GM19099 (cell line): ENCODE results near the gene NDOR1.

Experiments used
- POLR2A ChIP-seq: IDR thresholded peaks from 3 replicates; pipeline ENCODE4 v1.6.1; 2011; ENCODE audit warnings: low read depth; ENCODE audit not compliant: insufficient read length; ENCODE audit errors: extremely low read depth

NDOR1 gene

DNA sequence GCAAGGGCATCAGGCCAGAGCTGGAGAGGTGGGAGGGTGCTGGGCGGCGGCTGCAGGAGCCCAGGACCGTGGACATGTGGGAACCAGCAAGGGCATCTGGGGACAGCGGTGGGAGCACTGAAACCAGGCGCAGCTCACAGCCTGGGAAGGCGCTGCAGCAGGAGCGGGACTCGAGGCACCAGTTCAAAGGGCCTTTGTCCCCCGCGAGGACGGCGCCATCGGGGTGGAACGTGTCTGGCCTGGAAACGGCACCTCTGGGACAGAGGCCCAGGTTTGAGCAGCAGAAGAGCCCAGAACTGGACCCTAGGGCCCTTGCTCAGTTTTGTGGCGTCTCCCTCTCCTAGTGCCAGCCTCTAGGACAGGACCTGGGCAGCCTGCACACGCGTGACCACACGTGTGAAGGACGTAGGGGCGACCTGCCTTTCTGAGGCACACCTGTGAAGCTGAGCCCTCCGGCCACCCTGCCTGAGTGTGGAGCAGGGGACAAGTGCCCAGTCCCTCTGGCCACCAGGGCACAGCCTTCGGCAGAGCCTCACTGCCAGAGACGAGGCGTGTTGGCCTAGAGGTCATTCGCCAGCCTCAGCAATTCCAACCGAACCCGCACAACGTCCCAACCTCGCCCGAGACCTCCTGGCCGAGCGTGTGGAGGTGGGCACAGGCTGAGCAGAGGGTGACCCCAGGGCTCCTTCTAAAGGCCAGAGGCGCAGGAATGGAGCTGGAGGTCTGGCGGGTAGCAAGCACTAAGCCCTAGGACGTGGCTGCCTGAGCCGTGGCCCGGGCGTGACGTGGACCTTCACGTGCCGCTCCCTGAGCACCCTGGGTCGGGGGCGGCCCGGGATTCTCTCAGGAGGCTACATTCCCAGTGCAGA lies 31.5 kb upstream of the NDOR1 start:
- no peak for TF ChIP-seq POLR2A

DNA sequence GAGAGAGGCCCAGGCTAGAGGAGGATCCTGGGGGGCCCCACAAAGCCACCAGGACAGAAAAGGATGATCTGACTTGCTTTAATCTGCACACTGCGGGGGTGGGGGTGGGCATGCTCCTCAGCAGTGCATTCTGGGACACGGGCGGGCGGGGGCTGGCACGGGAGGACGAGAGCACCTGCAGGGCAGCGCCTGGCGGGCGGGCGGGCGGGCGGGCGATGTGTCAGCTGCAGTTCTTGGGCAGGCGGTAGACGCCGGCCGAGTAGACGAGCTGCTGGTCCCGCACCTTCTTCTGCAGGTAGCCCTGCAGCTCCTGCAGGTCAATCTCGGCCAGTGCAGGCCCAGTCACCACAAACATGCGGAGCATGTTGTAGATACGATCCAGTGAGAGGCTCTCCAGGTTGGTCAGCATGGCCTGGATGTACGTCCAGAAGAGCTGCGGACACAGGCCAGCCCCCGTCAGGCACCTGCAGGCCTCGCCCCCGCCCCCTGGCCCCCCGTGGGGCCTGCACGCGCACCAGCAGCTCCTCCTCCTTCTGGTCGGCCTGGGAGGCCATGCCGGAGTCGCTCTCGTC lies 30.7 kb upstream of the NDOR1 start:
- no peak for TF ChIP-seq POLR2A

GRCh38 chr9:137175345-137175961 lies 30.0 kb upstream of the NDOR1 start:
- no peak for TF ChIP-seq POLR2A

DNA sequence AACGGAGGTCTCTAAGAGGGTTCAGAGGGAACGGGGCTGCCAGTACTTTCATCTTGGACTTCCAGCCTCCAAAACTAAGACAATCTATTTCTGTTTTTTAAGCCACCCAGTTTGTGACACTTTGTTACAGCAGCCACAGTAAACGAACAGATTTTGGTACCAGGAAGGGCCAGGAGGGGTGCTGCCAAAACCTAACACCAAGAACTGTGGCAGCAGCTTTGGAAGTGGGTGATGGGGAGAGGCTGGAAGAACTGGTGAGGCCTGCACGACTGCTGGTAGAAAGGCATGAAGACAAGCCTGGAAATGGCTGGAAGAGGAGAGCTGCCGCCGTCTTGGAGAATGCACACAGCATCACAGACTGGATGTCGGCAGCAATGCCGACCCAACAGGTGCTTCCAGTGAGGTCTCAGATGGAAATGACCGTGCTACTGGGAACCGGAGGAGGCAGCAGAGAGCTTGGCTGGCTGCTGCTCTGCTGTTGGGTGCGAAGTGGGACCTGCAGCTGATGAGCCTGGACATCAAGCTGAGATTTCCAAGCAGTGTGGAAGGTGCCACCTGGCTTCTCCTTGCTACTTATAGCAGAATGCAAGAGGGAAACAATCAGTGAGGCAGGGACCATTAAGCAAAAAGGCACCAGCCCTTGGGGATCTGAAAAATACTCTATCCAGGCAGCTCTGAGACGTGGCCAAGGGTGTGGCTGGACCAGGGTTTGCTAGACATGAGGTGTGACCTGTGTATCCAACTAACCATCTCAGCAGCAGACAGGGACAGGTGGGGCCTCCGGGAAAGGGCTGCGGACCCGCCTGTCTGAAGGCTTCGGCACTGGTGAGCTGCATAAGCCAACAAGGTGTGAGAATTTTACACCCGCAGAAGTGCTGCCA lies 29.0 kb upstream of the NDOR1 start:
- TF ChIP-seq POLR2A, result no peak

DNA sequence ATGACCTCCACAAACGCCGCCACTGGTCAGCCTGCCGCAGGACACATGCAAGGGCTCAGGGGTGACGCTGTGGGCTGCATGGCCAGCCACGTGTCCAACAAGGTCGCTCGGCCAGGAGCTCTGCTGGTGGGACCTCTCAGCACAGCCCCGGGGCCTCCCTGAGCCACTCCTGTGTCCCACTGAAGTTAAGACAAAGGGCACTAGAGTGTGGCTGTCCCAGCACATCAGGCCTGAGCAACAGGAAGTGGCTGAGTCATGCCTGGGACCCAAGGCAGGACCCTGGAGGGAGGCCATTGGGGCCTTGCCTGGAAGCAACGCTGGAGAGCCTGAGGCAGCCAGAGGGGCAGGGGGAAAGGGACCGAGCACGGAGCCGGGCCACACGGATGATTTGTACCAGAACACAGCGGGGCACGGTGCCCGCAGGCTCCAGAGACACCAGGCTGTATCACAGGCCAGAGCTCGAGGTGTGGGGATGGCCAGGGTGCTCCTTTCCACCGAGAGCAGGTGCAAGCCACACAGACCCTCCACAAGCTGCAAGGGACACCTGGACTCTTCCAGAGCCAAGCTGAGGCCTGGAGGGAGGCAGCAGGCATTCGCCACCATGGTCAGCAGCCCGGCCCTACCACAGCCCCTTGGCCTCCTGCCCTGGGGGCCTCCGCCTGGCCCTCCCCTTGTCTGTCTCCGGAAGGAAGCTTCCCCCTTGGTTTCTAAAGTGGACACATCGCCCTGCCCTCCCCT lies 27.1 kb upstream of the NDOR1 start:
- no peak for TF ChIP-seq POLR2A

DNA sequence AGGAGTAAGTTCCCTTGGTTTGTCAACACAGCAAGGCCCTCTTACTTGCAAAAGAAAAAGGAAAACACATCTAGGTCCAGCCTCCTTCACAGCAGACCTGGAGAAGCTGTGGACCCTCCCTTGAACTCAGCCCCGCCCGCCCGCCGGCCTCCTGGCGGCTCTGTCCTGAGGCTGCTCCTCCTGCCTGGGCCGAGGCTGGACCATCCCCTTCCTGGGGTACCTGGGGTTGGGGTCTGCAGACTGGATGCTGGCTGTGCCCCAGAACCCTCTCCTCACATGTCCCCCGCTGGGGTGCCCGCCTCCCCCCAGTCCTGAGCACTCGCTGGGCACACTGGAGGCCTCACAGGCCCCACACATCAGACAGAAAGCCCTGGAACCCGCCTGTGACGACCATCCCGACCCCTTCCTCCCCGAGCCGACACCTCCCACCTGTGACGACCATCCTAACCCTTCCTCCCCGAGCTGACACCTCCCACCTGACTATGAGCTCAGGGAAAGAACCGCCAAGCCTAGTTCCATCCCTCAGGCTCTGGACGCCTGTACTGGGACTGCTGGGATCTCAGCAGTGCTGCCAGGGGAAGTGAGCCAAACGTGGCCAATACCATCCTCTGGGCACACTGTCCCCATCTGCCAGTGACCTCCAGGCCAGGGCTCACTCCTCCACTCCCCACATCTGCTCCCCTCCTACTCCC lies 26.4 kb upstream of the NDOR1 start:
- TF ChIP-seq POLR2A, result no peak

GRCh38 chr9:137179761-137180160 lies 25.7 kb upstream of the NDOR1 start:
- no peak for TF ChIP-seq POLR2A

DNA sequence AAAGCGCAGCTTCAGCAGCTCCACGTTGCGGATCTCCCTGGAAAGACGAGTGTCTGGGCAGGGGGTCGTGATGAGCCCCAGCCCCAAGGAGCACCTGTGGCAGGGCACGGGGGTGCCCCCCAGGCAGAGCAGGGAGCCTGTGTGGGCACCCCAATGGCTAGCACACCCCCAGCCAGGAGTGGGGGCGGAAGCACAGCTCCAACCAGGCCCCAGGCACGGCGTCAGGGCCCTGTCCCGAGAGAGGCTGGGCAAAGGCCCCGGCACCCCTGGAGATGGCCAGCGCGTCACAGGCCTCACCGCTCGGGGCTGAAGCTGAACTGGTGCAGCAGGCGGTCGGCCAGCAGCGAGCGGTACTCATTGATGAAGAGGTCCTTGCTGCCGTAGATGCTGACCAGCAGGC lies 25.0 kb upstream of the NDOR1 start:
- no peak for TF ChIP-seq POLR2A

- no peak for TF ChIP-seq POLR2A
Observed at GRCh38 chr9:137181680-137182079, 23.8 kb upstream of the NDOR1 start.

DNA sequence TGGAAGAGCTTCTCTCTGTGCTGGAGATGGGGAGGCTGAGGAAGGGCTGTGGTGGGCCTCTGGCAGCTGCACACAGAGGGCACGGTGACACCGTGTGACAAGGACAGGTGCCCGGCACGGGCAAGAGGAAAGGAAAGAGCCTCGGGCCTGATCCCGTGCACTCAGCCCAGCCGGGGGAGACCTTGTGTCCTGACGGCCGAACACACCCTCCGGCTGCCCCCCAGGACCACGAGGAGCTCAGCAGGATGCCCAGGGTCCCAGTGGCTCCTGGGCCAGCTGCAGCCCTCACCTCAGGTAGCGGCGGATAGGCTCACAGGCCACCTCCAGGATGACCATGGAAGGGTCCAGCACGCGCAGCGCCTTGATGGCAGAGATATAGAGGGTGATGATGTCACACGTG lies 22.7 kb upstream of the NDOR1 start:
- TF ChIP-seq POLR2A, result no peak

- TF ChIP-seq POLR2A, result no peak
Observed at GRCh38 chr9:137183980-137184595, 21.4 kb upstream of the NDOR1 start.

DNA sequence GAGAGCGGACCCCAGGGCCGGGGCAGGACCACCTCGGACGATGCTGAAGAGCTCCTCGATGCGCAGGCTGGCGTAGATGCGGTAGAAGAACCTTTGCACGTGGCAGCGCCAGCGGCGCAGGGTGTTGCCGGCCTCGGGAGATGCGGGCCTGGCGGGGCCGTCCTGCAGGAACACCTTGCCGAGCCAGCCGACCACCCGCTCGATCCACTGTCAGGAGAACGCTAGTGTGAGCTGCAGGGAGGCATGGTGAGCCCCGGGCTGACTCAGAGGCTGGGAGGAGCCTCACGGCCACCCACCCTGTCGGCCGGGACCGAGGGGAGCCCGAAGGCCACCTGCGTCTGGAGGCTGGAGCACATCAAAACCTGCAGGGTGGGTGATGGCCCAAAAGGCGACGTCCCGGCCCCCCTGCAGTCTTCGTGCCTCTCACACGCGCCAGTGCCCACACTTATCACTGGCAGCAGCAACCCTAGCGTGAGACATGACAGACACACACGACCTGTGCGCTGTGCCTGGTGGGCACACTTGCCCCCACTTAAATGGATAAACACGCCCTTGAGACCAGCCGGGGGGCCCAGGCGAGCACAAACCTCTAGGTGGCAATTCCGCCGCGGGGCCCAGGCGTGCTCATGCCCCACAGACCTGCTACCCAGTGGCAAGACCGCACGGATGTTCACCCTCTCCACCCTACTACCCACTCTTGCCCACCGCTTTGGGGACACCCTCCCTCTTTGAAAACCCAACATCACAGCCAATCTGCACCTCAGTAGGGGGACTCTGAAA lies 20.4 kb upstream of the NDOR1 start:
- no peak for TF ChIP-seq POLR2A

GRCh38 chr9:137185921-137186320 lies 19.6 kb upstream of the NDOR1 start:
- no peak for TF ChIP-seq POLR2A
